ENCODE data around the gene ALOX15B. TPM values are rescaled to one million over a fixed set of nuclear protein-coding genes. Genes with fewer than 3 reads are reported as not detected.

Gene ALOX15B
- total and polyA plus RNA-seq, 10 donors: 0.13 to 7.8 (median 2.7) TPM

DNA sequence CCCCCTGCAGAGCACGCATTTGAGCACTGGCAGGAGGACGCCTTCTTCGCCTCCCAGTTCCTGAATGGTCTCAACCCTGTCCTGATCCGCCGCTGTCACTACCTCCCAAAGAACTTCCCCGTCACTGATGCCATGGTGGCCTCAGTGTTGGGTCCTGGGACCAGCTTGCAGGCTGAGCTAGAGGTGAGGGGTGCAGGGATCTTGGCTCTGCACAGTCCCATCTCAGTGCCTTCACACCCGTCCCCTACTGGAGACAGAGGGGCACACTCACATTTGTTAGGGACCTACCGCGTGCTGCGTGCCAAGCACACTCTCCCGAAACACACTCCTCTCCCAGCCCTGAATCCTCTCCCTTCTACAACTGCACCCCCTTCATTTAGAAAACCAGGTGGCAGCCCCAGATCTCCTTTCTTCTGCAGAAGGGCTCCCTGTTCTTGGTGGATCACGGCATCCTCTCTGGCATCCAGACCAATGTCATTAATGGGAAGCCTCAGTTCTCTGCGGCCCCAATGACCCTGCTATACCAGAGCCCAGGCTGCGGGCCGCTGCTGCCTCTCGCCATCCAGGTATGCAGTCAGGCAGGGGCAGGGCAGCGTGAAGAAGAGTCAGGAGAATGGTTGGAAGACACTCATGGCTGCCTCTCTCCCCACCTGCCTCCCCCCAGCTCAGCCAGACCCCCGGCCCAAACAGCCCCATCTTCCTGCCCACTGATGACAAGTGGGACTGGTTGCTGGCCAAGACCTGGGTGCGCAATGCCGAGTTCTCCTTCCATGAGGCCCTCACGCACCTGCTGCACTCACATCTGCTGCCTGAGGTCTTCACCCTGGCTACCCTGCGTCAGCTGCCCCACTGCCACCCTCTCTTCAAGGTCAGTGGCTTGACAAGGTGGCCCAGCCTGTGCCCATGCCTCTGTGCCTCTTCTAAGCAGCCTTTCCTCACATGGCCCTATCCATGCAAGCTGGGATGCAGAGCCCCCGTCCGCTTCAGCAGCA, 6.3 kb downstream of the ALOX15B start:
- no peak for DNase-seq
- Histone ChIP-seq H3K4me3 (no peak overlapping the region), H3K36me3 (peaks cover 0 to 3% (median 0%) of the 10 kb centered on the region in 6 donors), H3K27me3 (replicated peaks in 1 of 7) (peaks cover 0 to 36% (median 6%) of the 10 kb centered on the region in 7 donors), H3K27ac (no peak overlapping the region), H3K4me1 (peaks cover 0 to 24% (median 7%) of the 10 kb centered on the region in 6 donors), H3K9me3 (no peaks in the 10 kb centered on the region)
- intact Hi-C loops (cut with DNase I; ENCODE audit: low total_unique reads): no loop called here
- TF ChIP-seq, protein P1, sequence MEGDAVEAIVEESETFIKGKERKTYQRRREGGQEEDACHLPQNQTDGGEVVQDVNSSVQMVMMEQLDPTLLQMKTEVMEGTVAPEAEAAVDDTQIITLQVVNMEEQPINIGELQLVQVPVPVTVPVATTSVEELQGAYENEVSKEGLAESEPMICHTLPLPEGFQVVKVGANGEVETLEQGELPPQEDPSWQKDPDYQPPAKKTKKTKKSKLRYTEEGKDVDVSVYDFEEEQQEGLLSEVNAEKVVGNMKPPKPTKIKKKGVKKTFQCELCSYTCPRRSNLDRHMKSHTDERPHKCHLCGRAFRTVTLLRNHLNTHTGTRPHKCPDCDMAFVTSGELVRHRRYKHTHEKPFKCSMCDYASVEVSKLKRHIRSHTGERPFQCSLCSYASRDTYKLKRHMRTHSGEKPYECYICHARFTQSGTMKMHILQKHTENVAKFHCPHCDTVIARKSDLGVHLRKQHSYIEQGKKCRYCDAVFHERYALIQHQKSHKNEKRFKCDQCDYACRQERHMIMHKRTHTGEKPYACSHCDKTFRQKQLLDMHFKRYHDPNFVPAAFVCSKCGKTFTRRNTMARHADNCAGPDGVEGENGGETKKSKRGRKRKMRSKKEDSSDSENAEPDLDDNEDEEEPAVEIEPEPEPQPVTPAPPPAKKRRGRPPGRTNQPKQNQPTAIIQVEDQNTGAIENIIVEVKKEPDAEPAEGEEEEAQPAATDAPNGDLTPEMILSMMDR (IDR thresholded peaks at IDR 0.05 in 8 of 11, conservative IDR thresholded peaks at IDR 0.05 in 3 of 11): no peak
- no peak for TF ChIP-seq POLR2A (IDR thresholded peaks at IDR 0.05)
- TF ChIP-seq POLR2AphosphoS5 (IDR thresholded peaks at IDR 0.05): no peak
- 83 to 89% (median 86%) methylated on average over 20 to 24 of the region's 24 CpGs for WGBS, 5 donors

GRCh38 chr17:8046306-8046928, 7.6 kb downstream of the ALOX15B start:
- H3K27ac ChIP-seq: no peak overlapping the region
- H3K36me3 ChIP-seq: peaks cover 0 to 3% (median 0%) of the 10 kb centered on the region in 6 donors
- peaks cover 0 to 13% (median 4%) of the 10 kb centered on the region in 6 donors for H3K4me1 ChIP-seq
- TF ChIP-seq POLR2A (IDR thresholded peaks at IDR 0.05): no peak
- peaks cover 0 to 27% (median 0%) of the 10 kb centered on the region in 7 donors for H3K27me3 ChIP-seq (replicated peaks in 1 of 7)
- H3K9me3 ChIP-seq: no peaks in the 10 kb centered on the region
- no peak for DNase-seq
- no peak overlapping the region for H3K4me3 ChIP-seq
- 84 to 90% (median 87%) methylated on average over 10 to 11 of the region's 11 CpGs for WGBS, 5 donors
- intact Hi-C loops (cut with DNase I; ENCODE audit: low total_unique reads): no loop called here

DNA sequence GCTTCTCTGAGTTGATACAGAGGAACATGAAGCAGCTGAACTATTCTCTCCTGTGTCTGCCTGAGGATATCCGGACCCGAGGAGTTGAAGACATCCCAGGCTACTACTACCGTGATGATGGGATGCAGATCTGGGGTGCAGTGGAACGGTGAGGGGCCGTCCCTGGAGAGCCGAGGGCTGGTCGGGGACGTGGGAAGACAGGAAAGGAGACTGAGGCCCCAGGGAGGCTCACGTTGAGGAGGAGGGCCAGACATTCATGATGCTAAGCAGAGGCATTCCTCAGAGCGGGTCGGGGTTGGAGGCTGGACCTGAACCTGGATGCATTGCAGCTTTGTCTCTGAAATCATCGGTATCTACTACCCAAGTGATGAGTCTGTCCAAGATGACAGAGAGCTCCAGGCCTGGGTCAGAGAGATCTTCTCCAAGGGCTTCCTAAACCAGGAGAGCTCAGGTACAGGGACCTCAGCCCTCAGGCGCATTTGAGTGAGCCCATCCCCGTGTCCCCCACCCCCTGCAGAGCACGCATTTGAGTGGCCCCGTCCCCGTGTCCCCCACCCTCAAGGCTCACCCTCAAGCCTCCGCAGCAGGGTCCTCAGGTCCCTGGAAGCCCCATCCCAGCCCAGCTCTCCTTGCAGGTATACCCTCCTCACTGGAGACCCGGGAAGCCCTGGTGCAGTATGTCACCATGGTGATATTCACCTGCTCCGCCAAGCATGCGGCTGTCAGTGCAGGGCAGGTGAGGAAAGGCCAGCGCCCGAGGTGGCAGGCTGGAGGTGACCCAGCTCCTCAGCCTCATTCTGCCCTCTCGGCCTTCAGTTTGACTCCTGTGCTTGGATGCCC, 8.3 kb downstream of the ALOX15B start:
- no peak for DNase-seq
- 80 to 89% (median 85%) methylated on average over 13 to 24 of the region's 24 CpGs for WGBS, 5 donors
- intact Hi-C loops (cut with DNase I; ENCODE audit: low total_unique reads): no loop called here

GRCh38 chr17:8047769-8048110, 8.9 kb downstream of the ALOX15B start:
- WGBS, 5 donors: 82 to 94% (median 88%) methylated on average over 4 of the region's 4 CpGs
- TF ChIP-seq, protein P1 (IDR thresholded peaks at IDR 0.05 in 8 of 11, conservative IDR thresholded peaks at IDR 0.05 in 3 of 11): no peak
- no peak for TF ChIP-seq POLR2AphosphoS5 (IDR thresholded peaks at IDR 0.05)
- no peak for TF ChIP-seq POLR2A (IDR thresholded peaks at IDR 0.05)
- H3K27ac ChIP-seq: no peak overlapping the region
- peaks cover 0 to 21% (median 0%) of the 10 kb centered on the region in 7 donors for H3K27me3 ChIP-seq (replicated peaks in 1 of 7)
- no peaks in the 10 kb centered on the region for H3K4me1 ChIP-seq
- peaks cover 0 to 3% (median 0%) of the 10 kb centered on the region in 6 donors for H3K36me3 ChIP-seq
- no peaks in the 10 kb centered on the region for H3K9me3 ChIP-seq
- DNase-seq: no peak
- intact Hi-C loops (cut with DNase I; ENCODE audit: low total_unique reads): no loop called here
- H3K4me3 ChIP-seq: no peak overlapping the region

More for the DNA sequence above, 8.3 kb downstream of the ALOX15B start:
- no peak overlapping the region for H3K27ac ChIP-seq
- H3K36me3 ChIP-seq: peaks cover 0 to 3% (median 0%) of the 10 kb centered on the region in 6 donors
- no peak overlapping the region for H3K4me3 ChIP-seq
- H3K27me3 ChIP-seq (replicated peaks in 1 of 7): peaks cover 0 to 23% (median 0%) of the 10 kb centered on the region in 7 donors
- TF ChIP-seq, protein P1 (IDR thresholded peaks at IDR 0.05 in 8 of 11, conservative IDR thresholded peaks at IDR 0.05 in 3 of 11): no peak
- TF ChIP-seq POLR2A (IDR thresholded peaks at IDR 0.05) (no peak), POLR2AphosphoS5 (IDR thresholded peaks at IDR 0.05) (no peak)
- no peaks in the 10 kb centered on the region for H3K9me3 ChIP-seq
- H3K4me1 ChIP-seq: peaks cover 0 to 6% (median 0%) of the 10 kb centered on the region in 6 donors
